WTC11 (cell line): ENCODE data around the gene FGD2. TPM values are rescaled to one million over a fixed set of nuclear protein-coding genes. Genes with fewer than 3 reads are reported as not detected.
"Not testable (repeated sequence)": the region's sequence is repeated elsewhere in the genome, so short reads cannot be mapped to it uniquely, and the experiment has no call there.

Source experiments
- ATAC-seq: fragments of 200-7000 bp; cut with Tn5 transposase; 2 replicates; pipeline ENCODE4 v1.10.0; 2021; ENCODE audit warnings: mild to moderate bottlenecking, moderate library complexity
- CTCF ChIA-PET: fragments of 300-600 bp; sonication (Branson Sonifier 250); formaldehyde crosslinking; loops from one replicate; lab custom pipeline; 2021; ENCODE audit warnings: antibody characterized with exemption; lab: Charles Lee
- POLR2A ChIA-PET: fragments of 350-600 bp; sonication (Branson Sonifier 250); formaldehyde crosslinking; loops from one replicate; lab custom pipeline; 2021; ENCODE audit warnings: antibody characterized with exemption; lab: Charles Lee
- DNase-seq: peaks from one replicate; pipeline ENCODE4 v3.0.0; 2021; ENCODE audit warnings: low spot score
- H3K27ac Mint-ChIP-seq: 2 replicates; pipeline ENCODE4 v1.8.0; 2021; ENCODE audit warnings: mixed read lengths
- H3K27me3 Mint-ChIP-seq: 2 replicates; pipeline ENCODE4 v1.8.0; 2021; ENCODE audit warnings: low read depth, mild to moderate bottlenecking, moderate library complexity, mixed read lengths
- H3K36me3 Mint-ChIP-seq: 2 replicates; pipeline ENCODE4 v1.8.0; 2021; ENCODE audit warnings: mixed read lengths
- H3K4me1 Mint-ChIP-seq: 2 replicates; pipeline ENCODE4 v1.8.0; 2022; ENCODE audit warnings: mixed read lengths
- H3K4me3 Mint-ChIP-seq: 2 replicates; pipeline ENCODE4 v1.8.0; 2021; ENCODE audit warnings: mild to moderate bottlenecking, moderate library complexity, mixed read lengths
- H3K9me3 Mint-ChIP-seq: 2 replicates; pipeline ENCODE4 v1.8.0; 2021; ENCODE audit warnings: mixed read lengths
- E2F5 ChIP-seq: sonication (generic); formaldehyde crosslinking; IDR thresholded peaks from 2 replicates; pipeline ENCODE4 v1.8.1; 2022; ENCODE audit warnings: mild to moderate bottlenecking, moderate library complexity, missing genetic modification reagents
- ETV6 ChIP-seq: sonication (generic); formaldehyde crosslinking; IDR thresholded peaks from 2 replicates; pipeline ENCODE4 v1.8.1; 2022; ENCODE audit warnings: mild to moderate bottlenecking, missing genetic modification reagents
- FOXK1 ChIP-seq: sonication (generic); formaldehyde crosslinking; IDR thresholded peaks from 2 replicates; pipeline ENCODE4 v1.8.0; 2022; ENCODE audit warnings: mild to moderate bottlenecking, moderate library complexity, missing genetic modification reagents
- MAX ChIP-seq: sonication (generic); formaldehyde crosslinking; IDR thresholded peaks from 2 replicates; pipeline ENCODE4 v1.8.0; 2022; ENCODE audit warnings: mild to moderate bottlenecking, missing genetic modification reagents
- NFE2L1 ChIP-seq: sonication (generic); formaldehyde crosslinking; IDR thresholded peaks from 2 replicates; pipeline ENCODE4 v1.8.1; 2023; ENCODE audit warnings: missing genetic modification reagents
- NR2C2 ChIP-seq: sonication (generic); formaldehyde crosslinking; IDR thresholded peaks from 2 replicates; pipeline ENCODE4 v1.8.0; 2022; ENCODE audit warnings: mild to moderate bottlenecking, missing genetic modification reagents
- USF1 ChIP-seq: sonication (generic); formaldehyde crosslinking; IDR thresholded peaks from 2 replicates; pipeline ENCODE4 v1.8.0; 2022; ENCODE audit warnings: mild to moderate bottlenecking, missing genetic modification reagents
- ZMAT4 ChIP-seq: fragments of 250-450 bp; sonication (Bioruptor Pico); IDR thresholded peaks from 2 replicates; pipeline ENCODE4 v1.9.0; 2021; ENCODE audit warnings: mild to moderate bottlenecking
- ZNF219 ChIP-seq: sonication (generic); formaldehyde crosslinking; IDR thresholded peaks from 2 replicates; pipeline ENCODE4 v1.8.0; 2023; ENCODE audit warnings: missing genetic modification reagents, mild to moderate bottlenecking, borderline replicate concordance
- ZNF532 ChIP-seq: fragments of 250-450 bp; sonication (Bioruptor Pico); IDR thresholded peaks from 2 replicates; pipeline ENCODE4 v1.9.0; 2021; ENCODE audit warnings: mild to moderate bottlenecking, borderline replicate concordance
- total RNA-seq: library from RNA; stranded (reverse); gene quantifications from 3 replicates; pipeline ENCODE4 v1.2.3, GENCODE V29; 2021
- TF ChIP-seq, protein P1 (sequence below): sonication (generic); formaldehyde crosslinking; IDR thresholded peaks from 2 replicates; pipeline ENCODE4 v1.8.1; 2022; ENCODE audit warnings: mild to moderate bottlenecking, missing genetic modification reagents, moderate library complexity, borderline replicate concordance
- TF ChIP-seq, protein P2 (sequence below): fragments of 250-450 bp; sonication (Bioruptor Pico); IDR thresholded peaks from 2 replicates; pipeline ENCODE4 v2.1.2; 2022; ENCODE audit warnings: mild to moderate bottlenecking, moderate library complexity

Gene FGD2
- total RNA-seq, 1 experiment from 2014 or later = 0.31 TPM

DNA sequence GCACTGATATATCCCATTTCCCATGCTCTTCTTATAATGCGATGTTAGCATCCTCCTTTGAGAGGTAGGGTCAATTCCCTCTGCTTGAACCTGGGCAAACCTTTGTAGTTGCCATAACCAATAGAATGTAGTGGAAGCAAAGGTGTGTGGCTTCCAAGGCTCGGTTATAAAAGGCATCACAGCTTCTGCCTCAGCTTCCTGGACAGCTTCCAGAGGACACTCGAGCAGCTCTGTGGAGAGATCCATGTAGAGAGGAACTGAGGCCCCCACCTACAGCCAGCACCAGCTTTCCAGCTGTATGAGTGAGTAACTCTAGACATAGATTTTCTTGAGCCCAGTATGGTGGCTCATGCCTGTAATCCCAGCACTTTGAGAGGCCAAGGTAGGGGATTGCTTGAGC, 36.7 kb downstream of the FGD2 start:
- ATAC-seq (no peak), DNase-seq (no peak)
- ChIA-PET POLR2A (no interaction called here), CTCF (interaction anchor here (1.2 to 1.5 kb wide), 2 partner anchors 24 to 168 kb away, joined by 3 read pairs; no protein-coding TSS in a partner anchor)
- Mint-ChIP-seq H3K36me3 (peaks cover 2% of the 10 kb centered on the region; the same call in 1 of the 2 replicates), H3K27me3 (no peaks in the 10 kb centered on the region), H3K4me3 (no peak overlapping the region), H3K27ac (no peak overlapping the region), H3K9me3 (peaks cover 3% of the 10 kb centered on the region; the same call in 1 of the 2 replicates), H3K4me1 (peaks cover 5% of the 10 kb centered on the region; the same call in 1 of the 2 replicates)
- TF ChIP-seq, protein P1, sequence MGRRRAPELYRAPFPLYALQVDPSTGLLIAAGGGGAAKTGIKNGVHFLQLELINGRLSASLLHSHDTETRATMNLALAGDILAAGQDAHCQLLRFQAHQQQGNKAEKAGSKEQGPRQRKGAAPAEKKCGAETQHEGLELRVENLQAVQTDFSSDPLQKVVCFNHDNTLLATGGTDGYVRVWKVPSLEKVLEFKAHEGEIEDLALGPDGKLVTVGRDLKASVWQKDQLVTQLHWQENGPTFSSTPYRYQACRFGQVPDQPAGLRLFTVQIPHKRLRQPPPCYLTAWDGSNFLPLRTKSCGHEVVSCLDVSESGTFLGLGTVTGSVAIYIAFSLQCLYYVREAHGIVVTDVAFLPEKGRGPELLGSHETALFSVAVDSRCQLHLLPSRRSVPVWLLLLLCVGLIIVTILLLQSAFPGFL (CRISPR knock-in tag) = no peak

DNA sequence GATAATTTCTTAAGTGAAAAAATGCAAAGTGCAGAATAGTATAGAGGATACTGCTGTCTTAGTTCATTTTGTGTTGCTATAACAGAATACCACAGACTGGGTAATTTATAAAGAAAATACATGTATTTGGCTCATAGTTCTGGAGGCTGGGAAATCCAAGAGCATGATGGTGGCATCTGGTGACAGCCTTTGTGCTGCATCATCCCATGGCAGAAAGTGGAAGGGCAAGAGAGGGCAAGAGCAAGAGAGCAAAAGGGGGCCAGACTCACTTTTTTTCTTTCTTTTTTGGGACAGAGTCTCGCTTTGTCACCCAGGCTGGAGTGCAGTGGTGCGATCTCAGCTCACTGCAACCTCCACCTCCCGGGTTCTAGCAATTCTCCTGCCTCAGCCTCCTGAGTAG, 37.6 kb downstream of the FGD2 start:
- H3K27me3 Mint-ChIP-seq, DNase-seq, H3K4me3 Mint-ChIP-seq, H3K36me3 Mint-ChIP-seq, H3K9me3 Mint-ChIP-seq, H3K4me1 Mint-ChIP-seq, POLR2A ChIA-PET, H3K27ac Mint-ChIP-seq, ATAC-seq: not testable (repeated sequence)
- CTCF ChIA-PET = interaction anchor here (1.2 kb wide), 1 partner anchor 167 kb away, joined by 3 read pairs; no protein-coding TSS in a partner anchor

- peaks cover 2% of the 10 kb centered on the region; the same call in 1 of the 2 replicates for H3K36me3 Mint-ChIP-seq
Observed at GRCh38 chr6:37047346-37047688, 41.9 kb downstream of the FGD2 start.

DNA sequence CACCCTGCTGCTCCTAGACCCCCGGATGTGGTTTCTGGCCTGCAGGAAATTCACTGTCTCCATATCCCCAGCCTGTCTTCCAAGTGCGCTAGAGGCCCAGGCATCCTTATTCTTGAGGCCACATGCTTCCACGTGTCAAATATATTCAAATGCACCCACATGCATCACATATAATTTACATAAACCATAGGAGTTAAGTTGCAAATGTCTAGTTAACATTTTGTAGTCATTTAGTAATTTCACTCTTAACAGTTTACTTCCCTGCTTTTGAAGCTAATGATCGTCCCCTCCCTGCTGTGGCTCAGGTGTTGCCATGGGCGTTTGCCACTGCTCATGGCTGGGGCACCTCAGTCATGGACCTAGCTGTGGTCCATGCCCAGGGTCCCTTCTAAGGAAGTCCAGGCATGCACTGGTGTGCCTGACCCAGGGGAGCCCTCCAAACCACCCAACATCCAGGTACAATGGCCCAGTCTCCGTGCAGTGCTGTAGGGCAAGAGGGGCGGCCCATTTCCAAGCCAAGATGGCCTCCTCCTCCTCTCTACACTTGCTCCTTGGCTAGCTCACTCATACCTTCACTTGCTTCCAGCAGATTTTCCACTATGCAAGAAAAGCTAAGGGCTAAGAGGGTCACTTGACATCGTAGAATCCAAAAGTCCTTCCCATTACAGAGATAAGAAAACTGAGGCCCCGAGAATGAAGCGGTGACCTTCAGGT, 42.4 kb downstream of the FGD2 start:
- CTCF ChIA-PET = interaction anchor here (1.0 to 5.5 kb wide), 5 partner anchors 30 to 130 kb away, joined by 3 to 70 read pairs (median 3); partner anchors contain the start of gene PIM1
- DNase-seq = no peak
- Mint-ChIP-seq H3K4me3 (no peak overlapping the region), H3K9me3 (peaks cover 3% of the 10 kb centered on the region; the same call in 1 of the 2 replicates), H3K4me1 (peaks cover 20% of the 10 kb centered on the region), H3K27me3 (no peaks in the 10 kb centered on the region), H3K36me3 (peaks cover 2% of the 10 kb centered on the region; the same call in 1 of the 2 replicates), H3K27ac (no peak overlapping the region)
- TF ChIP-seq ZNF532 (CRISPR knock-in tag) (no peak), MAX (no peak), ZMAT4 (CRISPR knock-in tag) (no peak), FOXK1 (no peak), E2F5 (no peak), NR2C2 (CRISPR knock-in tag) (no peak)
- ATAC-seq = no peak
- POLR2A ChIA-PET = no interaction called here

More at GRCh38 chr6:37047346-37047688, 41.9 kb downstream of the FGD2 start:
- ATAC-seq (no peak), DNase-seq (no peak)
- TF ChIP-seq USF1 (CRISPR knock-in tag) (no peak), FOXK1 (no peak), NFE2L1 (CRISPR knock-in tag) (no peak), ZNF219 (CRISPR knock-in tag) (no peak), ETV6 (CRISPR knock-in tag) (no peak)
- TF ChIP-seq, protein P2, sequence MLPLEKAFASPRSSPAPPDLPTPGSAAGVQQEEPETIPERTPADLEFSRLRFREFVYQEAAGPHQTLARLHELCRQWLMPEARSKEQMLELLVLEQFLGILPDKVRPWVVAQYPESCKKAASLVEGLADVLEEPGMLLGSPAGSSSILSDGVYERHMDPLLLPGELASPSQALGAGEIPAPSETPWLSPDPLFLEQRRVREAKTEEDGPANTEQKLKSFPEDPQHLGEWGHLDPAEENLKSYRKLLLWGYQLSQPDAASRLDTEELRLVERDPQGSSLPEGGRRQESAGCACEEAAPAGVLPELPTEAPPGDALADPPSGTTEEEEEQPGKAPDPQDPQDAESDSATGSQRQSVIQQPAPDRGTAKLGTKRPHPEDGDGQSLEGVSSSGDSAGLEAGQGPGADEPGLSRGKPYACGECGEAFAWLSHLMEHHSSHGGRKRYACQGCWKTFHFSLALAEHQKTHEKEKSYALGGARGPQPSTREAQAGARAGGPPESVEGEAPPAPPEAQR = no peak
- H3K4me1 Mint-ChIP-seq = peaks cover 15% of the 10 kb centered on the region
- POLR2A ChIA-PET = no interaction called here
- H3K9me3 Mint-ChIP-seq = peaks cover 3% of the 10 kb centered on the region; the same call in 1 of the 2 replicates
- H3K27me3 Mint-ChIP-seq = no peaks in the 10 kb centered on the region
- CTCF ChIA-PET = interaction anchor here (1.0 to 1.5 kb wide), 5 partner anchors 29 to 163 kb away, joined by 3 to 4 read pairs (median 3); no protein-coding TSS in a partner anchor
- H3K4me3 Mint-ChIP-seq = no peak overlapping the region
- no peak overlapping the region for H3K27ac Mint-ChIP-seq
